GM18502 (cell line): ENCODE results near the gene CUL4A.

Experiments used
- ATAC-seq: cut with Tn5 transposase; IDR thresholded peaks from one replicate; pipeline ENCODE4 v1.9.1; 2021; ENCODE audit warnings: mild to moderate bottlenecking; ENCODE audit not compliant: unreplicated experiment, poor library complexity

The CUL4A gene

GRCh38 chr13:113207460-113207859, 2.0 kb upstream of the CUL4A start:
- no peak for ATAC-seq

GRCh38 chr13:113207890-113208420, 1.5 kb upstream of the CUL4A start:
- ATAC-seq = peak; percentile 1

GRCh38 chr13:113208421-113209335, 735 bp upstream of the CUL4A start, which contains the start of gene PCID2:
TSS of gene PCID2 (minus strand) at chr13:113208669. CDS start at chr13:113208634, 35 bp downstream.
- ATAC-seq = peak; percentile 75

GRCh38 chr13:113209759-113210421, 477 bp downstream of the CUL4A start:
- ATAC-seq = peak; percentile 50

GRCh38 chr13:113210833-113211232, 1.4 kb downstream of the CUL4A start:
- no peak for ATAC-seq

- ATAC-seq = no peak
These were observed 2.4 kb downstream of the CUL4A start for GRCh38 chr13:113211774-113212173.

GRCh38 chr13:113216254-113217048, 7.0 kb downstream of the CUL4A start:
- ATAC-seq = no peak

GRCh38 chr13:113218586-113218985, 9.2 kb downstream of the CUL4A start:
- no peak for ATAC-seq

GRCh38 chr13:113219256-113219940, 10.0 kb downstream of the CUL4A start:
- ATAC-seq = no peak

GRCh38 chr13:113220141-113220598, 10.8 kb downstream of the CUL4A start:
- no peak for ATAC-seq

GRCh38 chr13:113220877-113221276, 11.5 kb downstream of the CUL4A start:
- ATAC-seq = no peak

GRCh38 chr13:113223070-113223469, 13.7 kb downstream of the CUL4A start:
- no peak for ATAC-seq

- ATAC-seq = no peak
These were observed 15.1 kb downstream of the CUL4A start for GRCh38 chr13:113224486-113224885.

GRCh38 chr13:113225515-113225914, 16.1 kb downstream of the CUL4A start:
- no peak for ATAC-seq

GRCh38 chr13:113226873-113227450, 17.5 kb downstream of the CUL4A start:
- no peak for ATAC-seq

GRCh38 chr13:113229161-113229560, 19.7 kb downstream of the CUL4A start:
- no peak for ATAC-seq

- no peak for ATAC-seq
These were observed 20.4 kb downstream of the CUL4A start for GRCh38 chr13:113229791-113230190.

GRCh38 chr13:113231306-113232207, 22.1 kb downstream of the CUL4A start:
- ATAC-seq = no peak
